A549 (cell line): ENCODE measurements around the gene TMEM161A. TPM values are rescaled to one million over a fixed set of nuclear protein-coding genes. Genes with fewer than 3 reads are reported as not detected.
A peak's percentile ranks its signal among the peaks of the same experiment; 100 is the strongest.

Experiments used
- ATAC-seq, 2 experiments: fragments of 200-7000 bp in 1 of 2; fragments of >200 bp in 1 of 2; cut with Nextera tagmentation in 1 of 2; cut with Tn5 transposase in 1 of 2; 3 replicates each; pipeline versions ENCODE4 v1.8.0 to v1.9.1; 2018 to 2020; ENCODE audit warnings: mild to moderate bottlenecking in 1 of 2, moderate library complexity in 1 of 2
- CTCF ChIA-PET: fragments of 300-600 bp; sonication (Branson Sonifier 250); formaldehyde crosslinking; extraction: SDS; loops from one replicate; lab custom pipeline; 2021; ENCODE audit warnings: antibody characterized with exemption, inconsistent platforms; lab: Yijun Ruan, JAX
- POLR2A ChIA-PET: fragments of 350-600 bp; formaldehyde crosslinking; extraction: SDS; loops from one replicate; lab custom pipeline; 2021; ENCODE audit warnings: antibody characterized with exemption, inconsistent platforms; lab: Yijun Ruan, JAX
- DNase-seq, 2 experiments: peaks; one replicate each; pipeline versions ENCODE4 v3.0.0 to v3.0.0-alpha.2; 2011 to 2016; ENCODE audit warnings: low read depth in 1 of 2, low spot score in 1 of 2
- FAIRE-seq: peaks from 2 replicates; lab custom pipeline; 2011; peaks lifted over from hg19 to GRCh38; lab: Jason Lieb, UNC
- H3K27ac ChIP-seq, 2 experiments: fragments of >200 bp; sonication (Bioruptor Twin); formaldehyde crosslinking; 3 replicates each; pipeline ENCODE4 v1.5.1; 2016 to 2017
- H3K4me1 ChIP-seq: fragments of >200 bp; sonication (Bioruptor Twin); formaldehyde crosslinking; 3 replicates; pipeline ENCODE4 v1.6.1; 2016
- H3K4me2 ChIP-seq: fragments of >200 bp; sonication (Bioruptor Twin); formaldehyde crosslinking; 3 replicates; pipeline ENCODE4 v1.6.1; 2016
- H3K4me3 ChIP-seq: fragments of >200 bp; sonication (Bioruptor Twin); formaldehyde crosslinking; 3 replicates; pipeline ENCODE4 v1.5.1; 2016
- H3K9me3 ChIP-seq: fragments of >200 bp; sonication (Bioruptor Twin); formaldehyde crosslinking; 3 replicates; pipeline ENCODE4 v1.6.1; 2016
- BHLHE40 ChIP-seq: IDR thresholded peaks from 2 replicates; pipeline ENCODE4 v1.6.1; 2012; ENCODE audit warnings: low read depth, low read length, inconsistent platforms
- CEBPB ChIP-seq, 2 experiments: fragments of >200 bp in 1 of 2; sonication (Bioruptor Twin) in 1 of 2; formaldehyde crosslinking in 1 of 2; IDR thresholded peaks; 2 replicates each; pipeline ENCODE4 v1.6.1; 2012 to 2016
- CHD2 ChIP-seq: fragments of 150-350 bp; IDR thresholded peaks from 2 replicates; pipeline ENCODE4 v1.6.1; 2014; ENCODE audit warnings: low read length; ENCODE audit not compliant: partially characterized antibody
- GATA3 ChIP-seq: IDR thresholded peaks from 2 replicates; pipeline ENCODE4 v1.6.1; 2012; ENCODE audit warnings: borderline replicate concordance
- HMGXB4 ChIP-seq: fragments of 250-450 bp; sonication (Bioruptor Pico); IDR thresholded peaks from 2 replicates; pipeline ENCODE4 v1.5.0; 2021; ENCODE audit warnings: mild to moderate bottlenecking, moderate library complexity, borderline replicate concordance
- HOXA7 ChIP-seq: fragments of 250-450 bp; sonication (Bioruptor Pico); IDR thresholded peaks from 2 replicates; pipeline ENCODE4 v1.5.0; 2020; ENCODE audit warnings: mild to moderate bottlenecking, moderate library complexity
- KDM5A ChIP-seq: fragments of 200-600 bp; sonication (generic); IDR thresholded peaks from 2 replicates; pipeline ENCODE4 v1.6.1; 2016; ENCODE audit warnings: antibody characterized with exemption, mild to moderate bottlenecking
- MAFK ChIP-seq: fragments of 450-650 bp; IDR thresholded peaks from 2 replicates; pipeline ENCODE4 v1.6.1; 2014; ENCODE audit not compliant: partially characterized antibody
- MAZ ChIP-seq: fragments of 150-350 bp; IDR thresholded peaks from 2 replicates; pipeline ENCODE4 v1.6.1; 2014; ENCODE audit warnings: antibody characterized with exemption, low read depth, low read length, borderline replicate concordance
- MYC ChIP-seq: IDR thresholded peaks from 2 replicates; pipeline ENCODE4 v1.6.1; 2012; ENCODE audit warnings: mild to moderate bottlenecking, inconsistent platforms, low read length, improper control_type of control experiment, borderline replicate concordance
- POLR2A ChIP-seq: IDR thresholded peaks from 2 replicates; pipeline ENCODE4 v1.6.1; 2012; ENCODE audit warnings: mild to moderate bottlenecking, low read length
- RAD21 ChIP-seq, 2 experiments: fragments of >200 bp in 1 of 2; sonication (Bioruptor Twin) in 1 of 2; formaldehyde crosslinking in 1 of 2; IDR thresholded peaks in 1 of 2; conservative IDR thresholded peaks in 1 of 2; 2 replicates in 1 of 2; 3 replicates in 1 of 2; pipeline ENCODE4 v1.6.1; 2012 to 2018; ENCODE audit warnings: inconsistent platforms in 1 of 2
- TFCP2L1 ChIP-seq: fragments of 250-450 bp; sonication (Bioruptor Pico); IDR thresholded peaks from 2 replicates; pipeline ENCODE4 v1.5.0; 2021; ENCODE audit warnings: mild to moderate bottlenecking
- TP53 ChIP-seq: fragments of 250-450 bp; sonication (Bioruptor Pico); IDR thresholded peaks from 2 replicates; pipeline ENCODE4 v1.5.0; 2021; ENCODE audit warnings: mild to moderate bottlenecking, moderate library complexity
- ZNF302 ChIP-seq: fragments of 250-450 bp; sonication (Bioruptor Pico); IDR thresholded peaks from 2 replicates; pipeline ENCODE4 v1.9.0; 2021; ENCODE audit warnings: inconsistent platforms, mild to moderate bottlenecking, moderate library complexity
- WGBS: methylation state at CpG from one replicate; pipeline ENCODE4 v1.1.6; 2017; ENCODE audit errors: missing lambda C conversion rate; 5-methylcytosine and 5-hydroxymethylcytosine counted together
- polyA plus RNA-seq, 4 experiments: library from polyadenylated mRNA; depleted of rRNA in 3 of 4; stranded (reverse); fragments of >200 nt; fragmentation: RNase III in 1 of 4; extraction: RNeasy Plus Mini Kit Qiagen cat#74134 plus additional on column Dnase treatment in 1 of 4; gene quantifications; 2 replicates in 3 of 4; 3 replicates in 1 of 4; pipeline ENCODE4 v1.2.3, GENCODE V29; 2011 to 2017
- TF ChIP-seq, protein P1 (sequence below): fragments of >200 bp; sonication (Bioruptor Twin); formaldehyde crosslinking; IDR thresholded peaks from 2 replicates; pipeline ENCODE4 v1.6.1; 2016
- TF ChIP-seq, protein P2 (sequence below): IDR thresholded peaks from 2 replicates; pipeline ENCODE4 v1.6.1; 2012
- TF ChIP-seq, protein P3 (sequence below): fragments of >200 bp; sonication (Bioruptor Twin); formaldehyde crosslinking; IDR thresholded peaks from 3 replicates; pipeline ENCODE4 v1.5.1; 2016

Gene TMEM161A
- polyA plus RNA-seq, 2 of the 4 experiments (the other 2 are of a cell fraction): 19.3 to 22.1 TPM

DNA sequence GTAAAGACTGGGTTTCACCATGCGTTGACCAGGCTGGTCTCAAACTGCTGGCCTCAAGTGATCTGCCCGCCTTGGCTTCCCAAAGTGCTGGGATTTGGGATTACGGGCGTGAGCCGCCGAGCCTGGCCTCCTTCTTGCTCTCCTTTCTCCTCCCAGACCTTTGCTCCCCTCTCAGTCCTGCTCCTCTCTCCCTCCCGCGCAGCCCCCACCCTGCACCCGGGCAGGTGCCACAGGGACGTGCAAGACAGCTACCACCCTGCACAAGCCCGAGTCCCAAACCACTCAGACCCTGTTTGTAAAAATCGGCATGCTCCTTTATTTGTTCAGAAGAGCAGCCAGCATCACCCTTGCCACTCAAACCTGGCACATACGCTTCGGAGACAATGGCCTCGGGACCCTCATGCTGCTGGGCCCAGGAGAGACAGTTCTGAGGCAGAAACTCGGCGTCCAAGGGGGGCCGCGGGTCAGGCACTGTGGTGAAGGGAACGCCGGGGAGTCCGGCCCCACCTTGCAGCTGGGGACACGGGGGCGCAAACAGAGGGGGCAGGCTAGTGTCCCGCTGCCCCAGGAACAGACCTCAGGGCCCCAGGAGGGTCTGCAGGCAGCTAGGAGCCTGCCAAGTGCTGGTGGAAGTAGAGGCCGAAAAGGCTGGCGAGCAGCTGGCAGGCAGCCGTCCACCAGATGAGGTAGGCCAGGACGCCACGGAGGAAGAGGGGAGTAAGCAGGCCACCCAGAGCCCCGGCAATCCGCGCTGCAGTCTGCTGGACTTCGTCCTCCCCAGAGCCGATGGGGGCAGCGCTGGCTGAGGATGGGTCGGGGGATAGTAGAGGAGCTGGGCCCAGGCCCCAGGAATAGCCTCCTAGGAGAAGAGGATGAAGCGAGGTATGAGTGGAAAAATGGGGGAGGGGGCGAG, 18.7 kb downstream of the TMEM161A start:
- no peak overlapping the region for H3K27ac ChIP-seq
- H3K4me3 ChIP-seq: no peak overlapping the region
- H3K4me1 ChIP-seq: no peaks in the 10 kb centered on the region
- H3K9me3 ChIP-seq: no peaks in the 10 kb centered on the region
- ATAC-seq: no peak
- no peak overlapping the region for H3K4me2 ChIP-seq
- ChIA-PET POLR2A (no interaction called here), CTCF (no interaction called here)
- FAIRE-seq: no peak
- WGBS: 95% methylated on average over 30 of the region's 39 CpGs
- DNase-seq: no peak
- no peak for TF ChIP-seq MYC
- TF ChIP-seq RAD21 (conservative IDR thresholded peaks at IDR 0.05 in 1 of 2, IDR thresholded peaks at IDR 0.05 in 1 of 2): no peak

DNA sequence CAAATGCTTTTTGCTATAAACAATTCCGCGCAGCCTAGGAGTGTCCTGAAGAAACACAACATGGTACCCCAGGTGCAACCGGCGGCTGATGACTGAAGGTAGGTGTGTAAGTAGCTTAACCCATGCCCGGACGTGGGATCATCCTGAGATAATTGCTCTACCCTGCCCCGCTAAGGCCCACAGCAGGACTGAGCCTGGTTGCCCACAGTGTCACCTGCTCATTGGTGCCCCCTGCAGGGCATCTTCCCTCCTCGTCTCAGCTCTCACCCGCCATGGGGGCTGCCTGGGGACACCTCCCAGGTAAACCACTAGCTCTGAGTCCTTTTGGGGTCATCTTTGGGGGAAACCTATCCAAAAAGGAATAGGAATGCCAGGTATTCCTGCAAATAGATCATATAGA, 22.3 kb downstream of the TMEM161A start:
- no peak overlapping the region for H3K4me2 ChIP-seq
- 79% methylated on average over 9 of the region's 9 CpGs for WGBS
- no peak for TF ChIP-seq CHD2
- TF ChIP-seq BHLHE40: no peak
- no peak for TF ChIP-seq KDM5A
- no peak for TF ChIP-seq MAZ
- TF ChIP-seq HOXA7 (CRISPR knock-in tag): no peak
- TF ChIP-seq, protein P1, sequence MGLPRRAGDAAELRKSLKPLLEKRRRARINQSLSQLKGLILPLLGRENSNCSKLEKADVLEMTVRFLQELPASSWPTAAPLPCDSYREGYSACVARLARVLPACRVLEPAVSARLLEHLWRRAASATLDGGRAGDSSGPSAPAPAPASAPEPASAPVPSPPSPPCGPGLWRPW: no peak
- TF ChIP-seq HMGXB4: no peak
- TF ChIP-seq, protein P2, sequence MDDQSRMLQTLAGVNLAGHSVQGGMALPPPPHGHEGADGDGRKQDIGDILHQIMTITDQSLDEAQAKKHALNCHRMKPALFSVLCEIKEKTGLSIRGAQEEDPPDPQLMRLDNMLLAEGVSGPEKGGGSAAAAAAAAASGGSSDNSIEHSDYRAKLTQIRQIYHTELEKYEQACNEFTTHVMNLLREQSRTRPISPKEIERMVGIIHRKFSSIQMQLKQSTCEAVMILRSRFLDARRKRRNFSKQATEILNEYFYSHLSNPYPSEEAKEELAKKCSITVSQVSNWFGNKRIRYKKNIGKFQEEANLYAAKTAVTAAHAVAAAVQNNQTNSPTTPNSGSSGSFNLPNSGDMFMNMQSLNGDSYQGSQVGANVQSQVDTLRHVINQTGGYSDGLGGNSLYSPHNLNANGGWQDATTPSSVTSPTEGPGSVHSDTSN: no peak
- no peak for TF ChIP-seq GATA3
- TF ChIP-seq MAFK: no peak
- TF ChIP-seq TFCP2L1 (CRISPR knock-in tag): no peak
- TF ChIP-seq ZNF302 (CRISPR knock-in tag): no peak
- no peak for TF ChIP-seq CEBPB (IDR thresholded peaks at IDR 0.05)
- TF ChIP-seq, protein P3, sequence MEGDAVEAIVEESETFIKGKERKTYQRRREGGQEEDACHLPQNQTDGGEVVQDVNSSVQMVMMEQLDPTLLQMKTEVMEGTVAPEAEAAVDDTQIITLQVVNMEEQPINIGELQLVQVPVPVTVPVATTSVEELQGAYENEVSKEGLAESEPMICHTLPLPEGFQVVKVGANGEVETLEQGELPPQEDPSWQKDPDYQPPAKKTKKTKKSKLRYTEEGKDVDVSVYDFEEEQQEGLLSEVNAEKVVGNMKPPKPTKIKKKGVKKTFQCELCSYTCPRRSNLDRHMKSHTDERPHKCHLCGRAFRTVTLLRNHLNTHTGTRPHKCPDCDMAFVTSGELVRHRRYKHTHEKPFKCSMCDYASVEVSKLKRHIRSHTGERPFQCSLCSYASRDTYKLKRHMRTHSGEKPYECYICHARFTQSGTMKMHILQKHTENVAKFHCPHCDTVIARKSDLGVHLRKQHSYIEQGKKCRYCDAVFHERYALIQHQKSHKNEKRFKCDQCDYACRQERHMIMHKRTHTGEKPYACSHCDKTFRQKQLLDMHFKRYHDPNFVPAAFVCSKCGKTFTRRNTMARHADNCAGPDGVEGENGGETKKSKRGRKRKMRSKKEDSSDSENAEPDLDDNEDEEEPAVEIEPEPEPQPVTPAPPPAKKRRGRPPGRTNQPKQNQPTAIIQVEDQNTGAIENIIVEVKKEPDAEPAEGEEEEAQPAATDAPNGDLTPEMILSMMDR: peak; percentile 27; the same call in 2 of the 3 replicates
- 0 out of 5 replicates have a peak, but pooled peaks of 1 of the 2 experiments have one; percentile 13 for TF ChIP-seq RAD21 (conservative IDR thresholded peaks at IDR 0.05 in 1 of 2, IDR thresholded peaks at IDR 0.05 in 1 of 2)
- TF ChIP-seq POLR2A: no peak
- no peak for TF ChIP-seq TP53 (CRISPR knock-in tag)
- H3K27ac ChIP-seq: no peak overlapping the region
- peak in 1 of 2 experiments; percentile 37 for DNase-seq
- no peaks in the 10 kb centered on the region for H3K9me3 ChIP-seq
- FAIRE-seq: no peak
- peak; percentile 60 to 63; a peak in 5 of 6 replicates for ATAC-seq
- POLR2A ChIA-PET: no interaction called here
- no peaks in the 10 kb centered on the region for H3K4me1 ChIP-seq
- no peak overlapping the region for H3K4me3 ChIP-seq
- CTCF ChIA-PET: interaction anchor here (1.1 to 1.5 kb wide), 2 partner anchors 30 to 58 kb away, joined by 3 to 5 read pairs; no protein-coding TSS in a partner anchor
